ENCODE data around the gene ASF1B. TPM values are rescaled to one million over a fixed set of nuclear protein-coding genes. Genes with fewer than 3 reads are reported as not detected.

The ASF1B gene
- total and polyA plus RNA-seq, 12 donors, result 0.48 to 17.2 (median 1.9) TPM

GRCh38 chr19:14115756-14116155, 20.6 kb downstream of the ASF1B start:
- Histone ChIP-seq H3K36me3 (replicated peaks in 1 of 2) (no peaks in the 10 kb centered on the region), H3K27me3 (no peaks in the 10 kb centered on the region), H3K9me3 (replicated peaks in 1 of 3) (no peaks in the 10 kb centered on the region), H3K4me1 (replicated peaks in 1 of 2) (peaks cover 59 to 83% of the 10 kb centered on the region in 2 donors), H3K4me3 (peak overlapping the region in 1 of 4 donors; percentile 95), H3K27ac (peak overlapping the region; percentile 32 to 100 (median 86))
- 31 to 41% (median 33%) methylated on average over 5 of the region's 5 CpGs for WGBS, 4 donors
- TF ChIP-seq POLR2A (IDR thresholded peaks at IDR 0.05), result no peak
- TF ChIP-seq CTCF (IDR thresholded peaks at IDR 0.05), result no peak
- DNase-seq, result peak in 4 of 7 donors; percentile 45 to 58 (median 52)
- intact Hi-C loops (cut with DNase I), result no loop called here

- H3K4me1 ChIP-seq (replicated peaks in 1 of 2), result peaks cover 58 to 84% of the 10 kb centered on the region in 2 donors
- intact Hi-C loops (cut with DNase I), result no loop called here
- no peaks in the 10 kb centered on the region for H3K9me3 ChIP-seq (replicated peaks in 1 of 3)
- H3K36me3 ChIP-seq (replicated peaks in 1 of 2), result no peaks in the 10 kb centered on the region
- peak in 6 of 7 donors; percentile 68 to 84 (median 73) for DNase-seq
- no peak overlapping the region for H3K4me3 ChIP-seq
- WGBS, 4 donors, result 26 to 49% (median 27%) methylated on average over 8 to 9 of the region's 9 CpGs
- TF ChIP-seq POLR2A (IDR thresholded peaks at IDR 0.05) (no peak), CTCF (IDR thresholded peaks at IDR 0.05) (peak; percentile 29 to 61 (median 56))
- H3K27ac ChIP-seq, result peak overlapping the region in 4 of 5 donors; percentile 32 to 94 (median 88)
- H3K27me3 ChIP-seq, result no peaks in the 10 kb centered on the region
Observed at GRCh38 chr19:14114854-14115253, 21.5 kb downstream of the ASF1B start.

GRCh38 chr19:14114439-14114838, 21.9 kb downstream of the ASF1B start:
- TF ChIP-seq POLR2A (IDR thresholded peaks at IDR 0.05), result no peak
- TF ChIP-seq CTCF (IDR thresholded peaks at IDR 0.05), result no peak
- Histone ChIP-seq H3K27me3 (no peaks in the 10 kb centered on the region), H3K4me3 (no peak overlapping the region), H3K36me3 (replicated peaks in 1 of 2) (no peaks in the 10 kb centered on the region), H3K27ac (peak overlapping the region in 4 of 5 donors; percentile 32 to 94 (median 88)), H3K4me1 (replicated peaks in 1 of 2) (peaks cover 54 to 80% of the 10 kb centered on the region in 2 donors), H3K9me3 (replicated peaks in 1 of 3) (no peaks in the 10 kb centered on the region)
- intact Hi-C loops (cut with DNase I), result no loop called here
- WGBS, 4 donors, result 90 to 92% (median 91%) methylated on average over 6 to 7 of the region's 7 CpGs
- DNase-seq, result no peak

- Histone ChIP-seq H3K27me3 (no peaks in the 10 kb centered on the region), H3K9me3 (replicated peaks in 1 of 3) (no peaks in the 10 kb centered on the region), H3K36me3 (replicated peaks in 1 of 2) (no peaks in the 10 kb centered on the region), H3K4me1 (replicated peaks in 1 of 2) (peaks cover 48 to 75% of the 10 kb centered on the region in 2 donors), H3K4me3 (peak overlapping the region in 1 of 4 donors; percentile 48), H3K27ac (peak overlapping the region; percentile 1 to 94 (median 86))
- 75 to 87% (median 79%) methylated on average over 11 to 18 of the region's 18 CpGs for WGBS, 4 donors
- intact Hi-C loops (cut with DNase I), result no loop called here
- TF ChIP-seq POLR2A (IDR thresholded peaks at IDR 0.05), result no peak
- TF ChIP-seq CTCF (IDR thresholded peaks at IDR 0.05), result peak in 4 of 6 experiments; percentile 11 to 51 (median 35)
- DNase-seq, result peak in 5 of 7 donors; percentile 46 to 76 (median 64)
Observed at GRCh38 chr19:14113762-14114414, 22.5 kb downstream of the ASF1B start.

Data from adrenal gland (tissue), 12 donors.